B cell (primary cell): ENCODE measurements around the gene NCCRP1. TPM values are rescaled to one million over a fixed set of nuclear protein-coding genes. Genes with fewer than 3 reads are reported as not detected.

Experiments used
- ATAC-seq: fragments of 200-7000 bp; cut with Tn5 transposase; one replicate; pipeline ENCODE4 v1.10.0; 2021; ENCODE audit warnings: low read depth, mild to moderate bottlenecking, moderate number of reproducible peaks, moderate library complexity
- CTCF ChIA-PET: fragments of 350-600 bp; sonication (Branson Sonifier 250); formaldehyde crosslinking; loops from one replicate; lab custom pipeline; 2021; ENCODE audit warnings: antibody characterized with exemption, inconsistent platforms; lab: Charles Lee
- POLR2A ChIA-PET: fragments of 350-600 bp; sonication (Branson Sonifier 250); formaldehyde crosslinking; loops from one replicate; lab custom pipeline; 2021; ENCODE audit warnings: antibody characterized with exemption; lab: Charles Lee
- DNase-seq: peaks from one replicate; pipeline ENCODE4 v3.0.0; 2013
- H2AFZ ChIP-seq: 2 replicates; pipeline ENCODE4 v1.6.1; 2012; ENCODE audit warnings: mild to moderate bottlenecking, low read depth, low read length; ENCODE audit not compliant: insufficient read depth, poor library complexity, severe bottlenecking
- H3K27ac ChIP-seq, 2 donors: 1 replicate in 1 of 2; 2 replicates in 1 of 2; pipeline ENCODE4 v1.5.1; 2012 to 2013; ENCODE audit warnings: low read length in 2 of 2, mild to moderate bottlenecking in 2 of 2, moderate library complexity in 1 of 2
- H3K27me3 ChIP-seq, 4 experiments: fragments of 200-600 bp in 1 of 4; sonication (generic) in 1 of 4; replicated peaks in 1 of 4; 1 replicate in 2 of 4; 2 replicates in 2 of 4; pipeline versions ENCODE4 v1.6.1 to v1.7.0; 2013 to 2016; ENCODE audit warnings: low read length in 3 of 4, mild to moderate bottlenecking in 2 of 4, mixed read lengths in 1 of 4, moderate library complexity in 1 of 4; ENCODE audit not compliant: insufficient read depth in 4 of 4, control insufficient read depth in 3 of 4; ENCODE audit errors: control extremely low read depth in 1 of 4
- H3K36me3 ChIP-seq, 2 experiments: replicated peaks in 1 of 2; 1 replicate in 1 of 2; 2 replicates in 1 of 2; pipeline versions ENCODE4 v1.6.1 to v1.7.1; 2013; ENCODE audit warnings: low read length in 1 of 2; ENCODE audit not compliant: insufficient read depth in 2 of 2, control insufficient read depth in 1 of 2; ENCODE audit errors: control extremely low read depth in 1 of 2, extremely low read depth in 1 of 2
- H3K4me1 ChIP-seq, 2 donors: fragments of 200-600 bp in 1 of 2; sonication (generic) in 1 of 2; 1 replicate in 1 of 2; 2 replicates in 1 of 2; pipeline versions ENCODE4 v1.5.1 to v1.6.1; 2013 to 2017; ENCODE audit warnings: low read length in 2 of 2; ENCODE audit not compliant: control insufficient read depth in 2 of 2, insufficient read depth in 2 of 2
- H3K4me2 ChIP-seq: replicated peaks from 2 replicates; pipeline ENCODE3; 2012; ENCODE audit warnings: mild to moderate bottlenecking, low read depth, low read length; ENCODE audit not compliant: poor library complexity, severe bottlenecking
- H3K4me3 ChIP-seq, 5 experiments: fragments of 200-600 bp in 1 of 5; sonication (generic) in 1 of 5; 1 replicate in 3 of 5; 2 replicates in 2 of 5; pipeline versions ENCODE4 v1.5.1 to v1.7.0; 2011 to 2016; ENCODE audit warnings: low read length in 4 of 5, mild to moderate bottlenecking in 4 of 5, low read depth in 2 of 5, control low read depth in 1 of 5, moderate library complexity in 1 of 5; ENCODE audit not compliant: insufficient read depth in 1 of 5; ENCODE audit errors: control extremely low read depth in 1 of 5, extremely low read depth in 1 of 5
- H3K79me2 ChIP-seq: fragments of 200-600 bp; sonication (generic); one replicate; pipeline ENCODE4 v1.6.0; 2016; ENCODE audit warnings: low read length; ENCODE audit not compliant: control insufficient read depth, insufficient read depth
- H3K9ac ChIP-seq: fragments of 200-600 bp; sonication (generic); 2 replicates; pipeline ENCODE4 v1.6.1; 2017; ENCODE audit warnings: mild to moderate bottlenecking, low read length, moderate library complexity
- H3K9me3 ChIP-seq, 3 donors: one replicate each; pipeline versions ENCODE4 v1.6.1 to v1.7.1; 2013; ENCODE audit warnings: low read length in 2 of 3; ENCODE audit not compliant: control insufficient read depth in 2 of 3, insufficient read depth in 1 of 3; ENCODE audit errors: control extremely low read depth in 1 of 3
- H4K20me1 ChIP-seq: 2 replicates; pipeline ENCODE4 v1.6.0; 2012; ENCODE audit warnings: mild to moderate bottlenecking, low read length; ENCODE audit not compliant: insufficient read depth, control insufficient read depth, poor library complexity, severe bottlenecking
- H3K27ac Mint-ChIP-seq: one replicate; pipeline ENCODE4 v1.8.0; 2021; ENCODE audit warnings: mixed read lengths
- H3K27me3 Mint-ChIP-seq: one replicate; pipeline ENCODE4 v1.8.0; 2021; ENCODE audit warnings: mixed read lengths
- H3K4me1 Mint-ChIP-seq: one replicate; pipeline ENCODE4 v1.8.0; 2021; ENCODE audit warnings: mixed read lengths
- H3K4me3 Mint-ChIP-seq: one replicate; pipeline ENCODE4 v1.8.0; 2021; ENCODE audit warnings: mixed read lengths
- H3K9me3 Mint-ChIP-seq: one replicate; pipeline ENCODE4 v1.8.0; 2022; ENCODE audit warnings: mixed read lengths; ENCODE audit not compliant: insufficient read depth
- CTCF ChIP-seq: fragments of 200-600 bp; IDR thresholded peaks from one replicate; pipeline ENCODE4 v1.8.0; 2022; ENCODE audit warnings: antibody characterized with exemption, mild to moderate bottlenecking
- EZH2 ChIP-seq: IDR thresholded peaks from 2 replicates; pipeline ENCODE4 v1.6.1; 2012; ENCODE audit warnings: borderline replicate concordance, low read depth, mild to moderate bottlenecking, moderate library complexity, low read length; ENCODE audit not compliant: insufficient read depth, poor library complexity, severe bottlenecking
- WGBS: methylation state at CpG from one replicate; pipeline ENCODE4 v1.1.5; 2013; ENCODE audit warnings: missing lambda C conversion rate; ENCODE audit not compliant: insufficient coverage; 5-methylcytosine and 5-hydroxymethylcytosine counted together
- intact Hi-C: fragments of 100-400 bp; cut with micrococcal nuclease; formaldehyde crosslinking; loops from one replicate; pipeline ENCODE4 v1.10.0; 2022
- polyA plus RNA-seq: library from polyadenylated mRNA; depleted of rRNA; stranded (reverse); fragments of >200 nt; gene quantifications from 2 replicates; pipeline ENCODE4 v1.2.3, GENCODE V29; 2012
- total RNA-seq, 2 donors: library from RNA; stranded (reverse); fragments of 120-200 nt in 1 of 2; gene quantifications; 1 replicate in 1 of 2; 2 replicates in 1 of 2; pipeline versions ENCODE4 v1.2.3 to v1.2.4, GENCODE V29; 2013 to 2022

NCCRP1 gene
- total and polyA plus RNA-seq, 2 donors (not counting 1 experiment from before 2014, with no cell fraction given): 0.04 TPM; not detected in 1

GRCh38 chr19:39162441-39163043, 34.2 kb upstream of the NCCRP1 start:
- no peaks in the 10 kb centered on the region for H3K27me3 ChIP-seq

More at GRCh38 chr19:39162441-39163043, 34.2 kb upstream of the NCCRP1 start:
- Mint-ChIP-seq H3K9me3 (no peaks in the 10 kb centered on the region), H3K4me1 (peaks cover 5% of the 10 kb centered on the region), H3K4me3 (no peak overlapping the region), H3K27me3 (no peaks in the 10 kb centered on the region), H3K27ac (no peak overlapping the region)
- ChIA-PET CTCF (no interaction called here), POLR2A (no interaction called here)
- no peak overlapping the region for H3K9ac ChIP-seq
- TF ChIP-seq EZH2: no peak
- TF ChIP-seq CTCF: no peak
- H3K4me3 ChIP-seq: no peak overlapping the region
- no peak overlapping the region for H2AFZ ChIP-seq
- H3K9me3 ChIP-seq: no peaks in the 10 kb centered on the region
- WGBS: 91% methylated on average over 11 of the region's 15 CpGs
- no peaks in the 10 kb centered on the region for H3K36me3 ChIP-seq
- intact Hi-C loops: no loop called here
- no peak for ATAC-seq
- peaks cover 28% of the 10 kb centered on the region for H3K79me2 ChIP-seq
- no peak for DNase-seq
- no peak overlapping the region for H3K27ac ChIP-seq
- H3K4me1 ChIP-seq: no peaks in the 10 kb centered on the region
- H4K20me1 ChIP-seq: peaks cover 32% of the 10 kb centered on the region
- H3K4me2 ChIP-seq: no peak overlapping the region
